GM12878 (cell line): ENCODE measurements around the gene USP5. TPM values are rescaled to one million over a fixed set of nuclear protein-coding genes. Genes with fewer than 3 reads are reported as not detected.
A peak's percentile ranks its signal among the peaks of the same experiment; 100 is the strongest.

Experiments used
- ATAC-seq: fragments of 200-7000 bp; cut with Tn5 transposase; 3 replicates; pipeline ENCODE4 v1.9.1; 2020; ENCODE audit warnings: mild to moderate bottlenecking, moderate library complexity
- BruUV-seq: library from RNA; stranded (reverse); fragments of 400-500 nt; replicated peaks from 2 replicates; lab custom pipeline; 2021; lab: Mats Ljungman, UMichigan
- CTCF ChIA-PET: fragments of 300-600 bp; sonication (Branson Sonifier 250); formaldehyde crosslinking; extraction: SDS; loops from one replicate; lab custom pipeline; 2021; ENCODE audit warnings: inconsistent platforms; lab: Yijun Ruan, JAX
- POLR2A ChIA-PET: fragments of 350-600 bp; formaldehyde crosslinking; extraction: SDS; loops from one replicate; lab custom pipeline; 2021; ENCODE audit warnings: inconsistent platforms; lab: Charles Lee
- RAD21 ChIA-PET: fragments of 300-600 bp; sonication (Branson Sonifier 250); formaldehyde crosslinking; loops from one replicate; lab custom pipeline; 2023; ENCODE audit warnings: antibody characterized with exemption; ENCODE audit not compliant: unreplicated experiment; lab: Charles Lee
- SMC1A ChIA-PET: fragments of 300-600 bp; sonication (Branson Sonifier 250); formaldehyde crosslinking; loops from one replicate; lab custom pipeline; 2023; ENCODE audit not compliant: unreplicated experiment, uncharacterized antibody; lab: Charles Lee
- DNase-seq: peaks from one replicate; pipeline ENCODE4 v3.0.0-alpha.2; 2011; ENCODE audit warnings: low read depth, low spot score
- FAIRE-seq: peaks from 3 replicates; lab custom pipeline; 2011; peaks lifted over from hg19 to GRCh38; lab: Jason Lieb, UNC
- H2AFZ ChIP-seq: 2 replicates; pipeline ENCODE4 v1.6.0; 2011; ENCODE audit warnings: low read depth, low read length, control low read depth; ENCODE audit not compliant: control insufficient read depth
- H3K27ac ChIP-seq: 2 replicates; pipeline ENCODE4 v1.5.1; 2011; ENCODE audit warnings: control low read depth; ENCODE audit not compliant: control insufficient read depth, insufficient read depth
- H3K27me3 ChIP-seq, 2 experiments: replicated peaks in 1 of 2; 2 replicates each; pipeline versions ENCODE4 v1.6.0 to v1.6.1; 2011; ENCODE audit warnings: low read length in 1 of 2; ENCODE audit not compliant: control insufficient read depth in 2 of 2, insufficient read depth in 2 of 2
- H3K36me3 ChIP-seq, 2 experiments: 2 replicates each; pipeline ENCODE4 v1.5.1; 2011; ENCODE audit warnings: low read length in 1 of 2; ENCODE audit not compliant: control insufficient read depth in 2 of 2, insufficient read depth in 2 of 2
- H3K4me1 ChIP-seq: 2 replicates; pipeline ENCODE4 v1.6.1; 2011; ENCODE audit warnings: mild to moderate bottlenecking, low read length, moderate library complexity, mixed read lengths; ENCODE audit not compliant: control insufficient read depth, insufficient read depth
- H3K4me2 ChIP-seq: 2 replicates; pipeline ENCODE4 v1.6.0; 2011; ENCODE audit warnings: control low read depth; ENCODE audit not compliant: control insufficient read depth, insufficient read depth
- H3K4me3 ChIP-seq: fragments of 200-600 bp; sonication (generic); 2 replicates; pipeline ENCODE4 v1.5.1; 2016
- H3K79me2 ChIP-seq: 2 replicates; pipeline ENCODE4 v1.6.0; 2011; ENCODE audit warnings: low read length; ENCODE audit not compliant: control insufficient read depth, insufficient read depth
- H3K9ac ChIP-seq: 2 replicates; pipeline ENCODE4 v1.8.0; 2011; ENCODE audit warnings: low read length, control low read depth, mixed read lengths; ENCODE audit not compliant: control insufficient read depth, insufficient read depth
- H3K9me3 ChIP-seq: replicated peaks from 3 replicates; pipeline ENCODE4 v1.5.1; 2011; ENCODE audit warnings: mild to moderate bottlenecking, low read length; ENCODE audit not compliant: control insufficient read depth, insufficient read depth
- H4K20me1 ChIP-seq: 2 replicates; pipeline ENCODE4 v1.6.0; 2011; ENCODE audit not compliant: control insufficient read depth, insufficient read depth
- BACH1 ChIP-seq: fragments of 450-650 bp; IDR thresholded peaks from 2 replicates; pipeline ENCODE4 v1.6.1; 2017; ENCODE audit warnings: mild to moderate bottlenecking, borderline replicate concordance
- CREB1 ChIP-seq: IDR thresholded peaks from 2 replicates; pipeline ENCODE4 v1.6.1; 2012; ENCODE audit warnings: low read depth, mild to moderate bottlenecking, inconsistent platforms
- CREM ChIP-seq: IDR thresholded peaks from 2 replicates; pipeline ENCODE4 v1.6.1; 2014; ENCODE audit warnings: antibody characterized with exemption, low read depth
- CTCF ChIP-seq, 3 experiments: IDR thresholded peaks in 2 of 3; conservative IDR thresholded peaks in 1 of 3; 2 replicates each; pipeline ENCODE4 v1.5.1; 2011; ENCODE audit warnings: low read depth in 3 of 3, low read length in 3 of 3, mild to moderate bottlenecking in 3 of 3, control low read depth in 2 of 3, moderate library complexity in 2 of 3, inconsistent platforms in 1 of 3, mixed read lengths in 1 of 3; ENCODE audit not compliant: control insufficient read depth in 2 of 3, insufficient read depth in 1 of 3; ENCODE audit errors: extremely low read depth in 1 of 3
- GATAD2B ChIP-seq: fragments of 450-650 bp; conservative IDR thresholded peaks from 2 replicates; pipeline ENCODE4 v1.6.1; 2017; ENCODE audit warnings: low read depth, mild to moderate bottlenecking, moderate library complexity
- HDAC6 ChIP-seq: fragments of 200-600 bp; sonication (generic); IDR thresholded peaks from one replicate; pipeline ENCODE4 v1.8.0; 2017; ENCODE audit warnings: antibody characterized with exemption; ENCODE audit not compliant: unreplicated experiment
- KLF5 ChIP-seq: fragments of 450-650 bp; IDR thresholded peaks from 2 replicates; pipeline ENCODE4 v1.6.1; 2014; ENCODE audit warnings: mild to moderate bottlenecking; ENCODE audit not compliant: partially characterized antibody
- MXI1 ChIP-seq: fragments of 150-350 bp; IDR thresholded peaks from 2 replicates; pipeline ENCODE4 v1.6.1; 2011; ENCODE audit warnings: low read depth, mild to moderate bottlenecking, inconsistent platforms, low read length, improper control_type of control experiment
- PAX8 ChIP-seq: fragments of 450-650 bp; IDR thresholded peaks from 2 replicates; pipeline ENCODE4 v1.6.1; 2017; ENCODE audit warnings: mild to moderate bottlenecking, moderate library complexity
- PML ChIP-seq: IDR thresholded peaks from 2 replicates; pipeline ENCODE4 v1.6.1; 2012; ENCODE audit warnings: low read length, inconsistent platforms
- POLR2AphosphoS5 ChIP-seq: IDR thresholded peaks from 2 replicates; pipeline ENCODE4 v1.6.1; 2011; ENCODE audit warnings: mild to moderate bottlenecking, low read length, inconsistent platforms
- RB1 ChIP-seq: fragments of 450-650 bp; formaldehyde crosslinking; IDR thresholded peaks from 2 replicates; pipeline ENCODE4 v1.6.1; 2017; ENCODE audit warnings: mild to moderate bottlenecking, borderline replicate concordance
- RFX5 ChIP-seq: IDR thresholded peaks from 2 replicates; pipeline ENCODE4 v1.6.1; 2011; ENCODE audit warnings: low read depth, low read length, improper control_type of control experiment
- SMAD1 ChIP-seq: fragments of 450-650 bp; IDR thresholded peaks from 2 replicates; pipeline ENCODE4 v1.6.1; 2018; ENCODE audit warnings: mild to moderate bottlenecking, low read depth; ENCODE audit not compliant: partially characterized antibody
- SMC3 ChIP-seq: IDR thresholded peaks from 2 replicates; pipeline ENCODE4 v1.6.1; 2011; ENCODE audit warnings: low read length, improper control_type of control experiment, borderline replicate concordance
- STAT3 ChIP-seq: IDR thresholded peaks from 2 replicates; pipeline ENCODE4 v1.6.1; 2011; ENCODE audit warnings: low read depth, low read length, improper control_type of control experiment
- TCF3 ChIP-seq: IDR thresholded peaks from 2 replicates; pipeline ENCODE4 v1.6.1; 2012; ENCODE audit warnings: low read depth, mild to moderate bottlenecking, low read length, borderline replicate concordance; ENCODE audit not compliant: insufficient read depth
- WRNIP1 ChIP-seq: IDR thresholded peaks from 2 replicates; pipeline ENCODE4 v1.6.1; 2011; ENCODE audit warnings: low read depth, low read length, improper control_type of control experiment, borderline replicate concordance
- YY1 ChIP-seq: IDR thresholded peaks from 2 replicates; pipeline ENCODE4 v1.6.1; 2011; ENCODE audit warnings: low read depth, mild to moderate bottlenecking, low read length
- ZNF217 ChIP-seq: fragments of 450-650 bp; IDR thresholded peaks from 2 replicates; pipeline ENCODE4 v1.6.1; 2017; ENCODE audit warnings: antibody characterized with exemption, mild to moderate bottlenecking
- ZNF274 ChIP-seq: IDR thresholded peaks from one replicate; pipeline ENCODE4 v1.8.0; 2011; ENCODE audit not compliant: insufficient read length, insufficient read depth
- ZNF622 ChIP-seq: fragments of 450-650 bp; IDR thresholded peaks from 2 replicates; pipeline ENCODE4 v1.6.1; 2017; ENCODE audit warnings: mild to moderate bottlenecking, inconsistent platforms
- WGBS: methylation state at CpG from one replicate; pipeline ENCODE4 v1.1.6; 2016; ENCODE audit warnings: low lambda C conversion rate; ENCODE audit not compliant: insufficient replicate concordance, insufficient coverage; ENCODE audit errors: missing lambda C conversion rate; 5-methylcytosine and 5-hydroxymethylcytosine counted together
- in situ Hi-C: fragments of 300-500 bp; cut with MboI; formaldehyde crosslinking; loops from 9 replicates; pipeline ENCODE4 v1.14.3; 2018; ENCODE audit warnings: mixed read lengths
- intact Hi-C: fragments of 100-400 bp; cut with micrococcal nuclease; formaldehyde crosslinking; loops from one replicate; pipeline ENCODE4 v1.14.2; 2022; ENCODE audit not compliant: unreplicated experiment
- polyA plus RNA-seq, 11 experiments: library from polyadenylated mRNA; depleted of rRNA in 4 of 11; unstranded in 6 of 11; stranded (reverse) in 5 of 11; fragments of >200 nt; fragmentation: Nextera tagmentation in 4 of 11; fragmentation: Illumina TruSeq in 1 of 11; extraction: Ambion mirVana in 4 of 11; extraction: Trizol in 1 of 11; gene quantifications; 1 replicate in 1 of 11; 2 replicates in 10 of 11; pipeline versions ENCODE4 v1.2.1 to v1.2.3, GENCODE V29; 2011 to 2016; ENCODE audit warnings: inconsistent platforms in 2 of 11, missing spikeins in 2 of 11, low read depth in 1 of 11
- total RNA-seq, 4 experiments: library from RNA; depleted of rRNA in 3 of 4; stranded (reverse); fragments of >200 nt in 3 of 4; fragmentation: Illumina TruSeq in 1 of 4; extraction: Trizol in 1 of 4; gene quantifications; 2 replicates each; pipeline versions ENCODE4 v1.2.1 to v1.2.3, GENCODE V29; 2013 to 2021
- TF ChIP-seq, protein P1 (sequence below): IDR thresholded peaks from 2 replicates; pipeline ENCODE4 v1.6.1; 2011; ENCODE audit warnings: low read depth, mild to moderate bottlenecking, low read length, moderate library complexity, borderline replicate concordance; ENCODE audit errors: extremely low read depth

Gene USP5
- total and polyA plus RNA-seq, 10 of the 15 experiments (the other 5 are each of a cell fraction or from before 2014, with no cell fraction given): 2.5 to 124 (median 74.6) TPM

- BruUV-seq: no TSS peak
- in situ Hi-C loops (no loop called here), intact Hi-C loops (loop anchor here (2.0 kb wide), 2 partner anchors 57 to 245 kb away; no protein-coding TSS in a partner anchor)
- Histone ChIP-seq H3K4me1 (peaks cover 32% of the 10 kb centered on the region), H3K4me3 (peak within 1 kb of the TSS; percentile 100), H2AFZ (peak within 1 kb of the TSS; percentile 87), H3K27ac (peak within 1 kb of the TSS; percentile 96), H3K79me2 (peaks cover 36% of the 10 kb centered on the region), H3K9ac (peak within 1 kb of the TSS; percentile 90), H3K27me3 (no peaks in the 10 kb centered on the region), H4K20me1 (peaks cover 16% of the 10 kb centered on the region), H3K36me3 (peaks cover 25 to 29% of the 10 kb centered on the region in 2 experiments), H3K4me2 (peak within 1 kb of the TSS; percentile 98), H3K9me3 (no peaks in the 10 kb centered on the region)
- peak; percentile 86 for ATAC-seq
- 1% methylated on average over 69 of the region's 86 CpGs for WGBS
- peak; percentile 23 for DNase-seq
- ChIA-PET POLR2A (interaction anchor here (0.8 to 5.7 kb wide), 8 partner anchors 9 to 144 kb away, joined by 3 to 84 read pairs (median 4); partner anchors contain the start of genes C12orf57, CDCA3, COPS7A and MLF2), RAD21 (interaction anchor here (1.1 to 5.6 kb wide), 6 partner anchors 15 to 242 kb away, joined by 3 to 42 read pairs (median 14); partner anchors contain the start of genes C12orf57, C1RL, CDCA3 and MLF2), SMC1A (interaction anchor here (1.3 to 5.3 kb wide), 3 partner anchors 14 to 70 kb away, joined by 3 to 42 read pairs (median 4); partner anchors contain the start of genes CDCA3 and USP5), CTCF (interaction anchor here (0.8 to 9.5 kb wide), 11 partner anchors 13 to 330 kb away, joined by 3 to 173 read pairs (median 12); partner anchors contain the start of genes C1RL, CDCA3, PTMS and USP5)
- FAIRE-seq: peak; percentile 85
- TF ChIP-seq, protein P1, sequence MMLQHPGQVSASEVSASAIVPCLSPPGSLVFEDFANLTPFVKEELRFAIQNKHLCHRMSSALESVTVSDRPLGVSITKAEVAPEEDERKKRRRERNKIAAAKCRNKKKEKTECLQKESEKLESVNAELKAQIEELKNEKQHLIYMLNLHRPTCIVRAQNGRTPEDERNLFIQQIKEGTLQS: no peak
- TF ChIP-seq CREM (no peak), WRNIP1 (no peak), YY1 (peak; percentile 90), POLR2AphosphoS5 (peak; percentile 99), GATAD2B (no peak; the same call in none of the 2 replicates), MXI1 (0 out of 2 replicates have a peak, but pooled peaks have one; percentile 21), KLF5 (peak; percentile 37), SMC3 (no peak), BACH1 (peak; percentile 51), CREB1 (peak; percentile 21; the same call in 1 of the 2 replicates), ZNF622 (no peak), PML (peak; percentile 98), SMAD1 (peak; percentile 75), PAX8 (no peak), ZNF217 (0 out of 2 replicates have a peak, but pooled peaks have one; percentile 36), RB1 (peak; percentile 71; the same call in 1 of the 2 replicates), STAT3 (no peak), ZNF274 (no peak), CTCF (IDR thresholded peaks at IDR 0.05 in 2 of 3, conservative IDR thresholded peaks at IDR 0.05 in 1 of 3; ENCODE audit: control insufficient read depth in 2 of 3, extremely low read depth in 1 of 3, insufficient read depth in 1 of 3, low read depth in 3 of 3, low read length in 3 of 3) (no peak), HDAC6 (peak; percentile 61), TCF3 (peak; percentile 84; the same call in 1 of the 2 replicates), RFX5 (no peak)
Measured at GRCh38 chr12:6867413-6868210, 15.7 kb downstream of the USP5 start, which contains the start of gene TPI1. Gene TPI1, plus strand, starts transcription at chr12:6867531. Its CDS starts 36 bp downstream, at chr12:6867567.
